ENCODE data around the gene SPTBN1. TPM values are rescaled to one million over a fixed set of nuclear protein-coding genes. Genes with fewer than 3 reads are reported as not detected.

Gene SPTBN1
- total RNA-seq, 1 experiment from 2014 or later, result 204 TPM

GRCh38 chr2:54417577-54417976 is 38.5 kb upstream of the SPTBN1 start:
- peaks cover 21% of the 10 kb centered on the region for H3K4me1 Mint-ChIP-seq
- no peak overlapping the region for H3K4me3 Mint-ChIP-seq
- DNase-seq (ENCODE audit: low spot score), result no peak
- ChIA-PET POLR2A (no interaction called here), CTCF (no interaction called here)
- H3K36me3 Mint-ChIP-seq, result 0 out of 2 replicates have a peak, but pooled peaks cover 2% of the 10 kb centered on the region
- no peaks in the 10 kb centered on the region for H3K27me3 Mint-ChIP-seq (ENCODE audit: low read depth)
- peaks cover 11% of the 10 kb centered on the region for H3K9me3 Mint-ChIP-seq
- ATAC-seq, result no peak
- H3K27ac Mint-ChIP-seq, result no peak overlapping the region
- TF ChIP-seq, protein P1, sequence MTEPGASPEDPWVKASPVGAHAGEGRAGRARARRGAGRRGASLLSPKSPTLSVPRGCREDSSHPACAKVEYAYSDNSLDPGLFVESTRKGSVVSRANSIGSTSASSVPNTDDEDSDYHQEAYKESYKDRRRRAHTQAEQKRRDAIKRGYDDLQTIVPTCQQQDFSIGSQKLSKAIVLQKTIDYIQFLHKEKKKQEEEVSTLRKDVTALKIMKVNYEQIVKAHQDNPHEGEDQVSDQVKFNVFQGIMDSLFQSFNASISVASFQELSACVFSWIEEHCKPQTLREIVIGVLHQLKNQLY (CRISPR knock-in tag; IDR thresholded peaks at IDR 0.05), result no peak
- TF ChIP-seq, protein P2, sequence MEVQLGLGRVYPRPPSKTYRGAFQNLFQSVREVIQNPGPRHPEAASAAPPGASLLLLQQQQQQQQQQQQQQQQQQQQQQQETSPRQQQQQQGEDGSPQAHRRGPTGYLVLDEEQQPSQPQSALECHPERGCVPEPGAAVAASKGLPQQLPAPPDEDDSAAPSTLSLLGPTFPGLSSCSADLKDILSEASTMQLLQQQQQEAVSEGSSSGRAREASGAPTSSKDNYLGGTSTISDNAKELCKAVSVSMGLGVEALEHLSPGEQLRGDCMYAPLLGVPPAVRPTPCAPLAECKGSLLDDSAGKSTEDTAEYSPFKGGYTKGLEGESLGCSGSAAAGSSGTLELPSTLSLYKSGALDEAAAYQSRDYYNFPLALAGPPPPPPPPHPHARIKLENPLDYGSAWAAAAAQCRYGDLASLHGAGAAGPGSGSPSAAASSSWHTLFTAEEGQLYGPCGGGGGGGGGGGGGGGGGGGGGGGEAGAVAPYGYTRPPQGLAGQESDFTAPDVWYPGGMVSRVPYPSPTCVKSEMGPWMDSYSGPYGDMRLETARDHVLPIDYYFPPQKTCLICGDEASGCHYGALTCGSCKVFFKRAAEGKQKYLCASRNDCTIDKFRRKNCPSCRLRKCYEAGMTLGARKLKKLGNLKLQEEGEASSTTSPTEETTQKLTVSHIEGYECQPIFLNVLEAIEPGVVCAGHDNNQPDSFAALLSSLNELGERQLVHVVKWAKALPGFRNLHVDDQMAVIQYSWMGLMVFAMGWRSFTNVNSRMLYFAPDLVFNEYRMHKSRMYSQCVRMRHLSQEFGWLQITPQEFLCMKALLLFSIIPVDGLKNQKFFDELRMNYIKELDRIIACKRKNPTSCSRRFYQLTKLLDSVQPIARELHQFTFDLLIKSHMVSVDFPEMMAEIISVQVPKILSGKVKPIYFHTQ (CRISPR knock-in tag; IDR thresholded peaks at IDR 0.05), result no peak
- TF ChIP-seq, protein P3, sequence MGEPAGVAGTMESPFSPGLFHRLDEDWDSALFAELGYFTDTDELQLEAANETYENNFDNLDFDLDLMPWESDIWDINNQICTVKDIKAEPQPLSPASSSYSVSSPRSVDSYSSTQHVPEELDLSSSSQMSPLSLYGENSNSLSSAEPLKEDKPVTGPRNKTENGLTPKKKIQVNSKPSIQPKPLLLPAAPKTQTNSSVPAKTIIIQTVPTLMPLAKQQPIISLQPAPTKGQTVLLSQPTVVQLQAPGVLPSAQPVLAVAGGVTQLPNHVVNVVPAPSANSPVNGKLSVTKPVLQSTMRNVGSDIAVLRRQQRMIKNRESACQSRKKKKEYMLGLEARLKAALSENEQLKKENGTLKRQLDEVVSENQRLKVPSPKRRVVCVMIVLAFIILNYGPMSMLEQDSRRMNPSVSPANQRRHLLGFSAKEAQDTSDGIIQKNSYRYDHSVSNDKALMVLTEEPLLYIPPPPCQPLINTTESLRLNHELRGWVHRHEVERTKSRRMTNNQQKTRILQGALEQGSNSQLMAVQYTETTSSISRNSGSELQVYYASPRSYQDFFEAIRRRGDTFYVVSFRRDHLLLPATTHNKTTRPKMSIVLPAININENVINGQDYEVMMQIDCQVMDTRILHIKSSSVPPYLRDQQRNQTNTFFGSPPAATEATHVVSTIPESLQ (CRISPR knock-in tag; IDR thresholded peaks at IDR 0.05), result no peak
- no peak for TF ChIP-seq NFYB (CRISPR knock-in tag; conservative IDR thresholded peaks at IDR 0.05; ENCODE audit: low read depth)
- TF ChIP-seq RORB (CRISPR knock-in tag; IDR thresholded peaks at IDR 0.05), result no peak
- no peak for TF ChIP-seq ZNF532 (CRISPR knock-in tag; IDR thresholded peaks at IDR 0.05; ENCODE audit: borderline replicate concordance)
- TF ChIP-seq NFATC4 (CRISPR knock-in tag; IDR thresholded peaks at IDR 0.05), result no peak
- TF ChIP-seq, protein P4, sequence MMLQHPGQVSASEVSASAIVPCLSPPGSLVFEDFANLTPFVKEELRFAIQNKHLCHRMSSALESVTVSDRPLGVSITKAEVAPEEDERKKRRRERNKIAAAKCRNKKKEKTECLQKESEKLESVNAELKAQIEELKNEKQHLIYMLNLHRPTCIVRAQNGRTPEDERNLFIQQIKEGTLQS (CRISPR knock-in tag; conservative IDR thresholded peaks at IDR 0.05), result no peak
- TF ChIP-seq, protein P5, sequence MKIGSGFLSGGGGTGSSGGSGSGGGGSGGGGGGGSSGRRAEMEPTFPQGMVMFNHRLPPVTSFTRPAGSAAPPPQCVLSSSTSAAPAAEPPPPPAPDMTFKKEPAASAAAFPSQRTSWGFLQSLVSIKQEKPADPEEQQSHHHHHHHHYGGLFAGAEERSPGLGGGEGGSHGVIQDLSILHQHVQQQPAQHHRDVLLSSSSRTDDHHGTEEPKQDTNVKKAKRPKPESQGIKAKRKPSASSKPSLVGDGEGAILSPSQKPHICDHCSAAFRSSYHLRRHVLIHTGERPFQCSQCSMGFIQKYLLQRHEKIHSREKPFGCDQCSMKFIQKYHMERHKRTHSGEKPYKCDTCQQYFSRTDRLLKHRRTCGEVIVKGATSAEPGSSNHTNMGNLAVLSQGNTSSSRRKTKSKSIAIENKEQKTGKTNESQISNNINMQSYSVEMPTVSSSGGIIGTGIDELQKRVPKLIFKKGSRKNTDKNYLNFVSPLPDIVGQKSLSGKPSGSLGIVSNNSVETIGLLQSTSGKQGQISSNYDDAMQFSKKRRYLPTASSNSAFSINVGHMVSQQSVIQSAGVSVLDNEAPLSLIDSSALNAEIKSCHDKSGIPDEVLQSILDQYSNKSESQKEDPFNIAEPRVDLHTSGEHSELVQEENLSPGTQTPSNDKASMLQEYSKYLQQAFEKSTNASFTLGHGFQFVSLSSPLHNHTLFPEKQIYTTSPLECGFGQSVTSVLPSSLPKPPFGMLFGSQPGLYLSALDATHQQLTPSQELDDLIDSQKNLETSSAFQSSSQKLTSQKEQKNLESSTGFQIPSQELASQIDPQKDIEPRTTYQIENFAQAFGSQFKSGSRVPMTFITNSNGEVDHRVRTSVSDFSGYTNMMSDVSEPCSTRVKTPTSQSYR (CRISPR knock-in tag; IDR thresholded peaks at IDR 0.05), result no peak
- no peak for TF ChIP-seq ZNF138 (CRISPR knock-in tag; conservative IDR thresholded peaks at IDR 0.05)
- no peak for TF ChIP-seq CREB1 (CRISPR knock-in tag; IDR thresholded peaks at IDR 0.05)
- TF ChIP-seq RELA (CRISPR knock-in tag; IDR thresholded peaks at IDR 0.05; ENCODE audit: borderline replicate concordance), result no peak
- no peak for TF ChIP-seq EMX1 (CRISPR knock-in tag; IDR thresholded peaks at IDR 0.05)
- no peak for TF ChIP-seq ZBTB43 (CRISPR knock-in tag; IDR thresholded peaks at IDR 0.05)
- no peak for TF ChIP-seq STAT6 (CRISPR knock-in tag; conservative IDR thresholded peaks at IDR 0.05; ENCODE audit: low read depth)
- TF ChIP-seq, protein P6, sequence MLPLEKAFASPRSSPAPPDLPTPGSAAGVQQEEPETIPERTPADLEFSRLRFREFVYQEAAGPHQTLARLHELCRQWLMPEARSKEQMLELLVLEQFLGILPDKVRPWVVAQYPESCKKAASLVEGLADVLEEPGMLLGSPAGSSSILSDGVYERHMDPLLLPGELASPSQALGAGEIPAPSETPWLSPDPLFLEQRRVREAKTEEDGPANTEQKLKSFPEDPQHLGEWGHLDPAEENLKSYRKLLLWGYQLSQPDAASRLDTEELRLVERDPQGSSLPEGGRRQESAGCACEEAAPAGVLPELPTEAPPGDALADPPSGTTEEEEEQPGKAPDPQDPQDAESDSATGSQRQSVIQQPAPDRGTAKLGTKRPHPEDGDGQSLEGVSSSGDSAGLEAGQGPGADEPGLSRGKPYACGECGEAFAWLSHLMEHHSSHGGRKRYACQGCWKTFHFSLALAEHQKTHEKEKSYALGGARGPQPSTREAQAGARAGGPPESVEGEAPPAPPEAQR (CRISPR knock-in tag; IDR thresholded peaks at IDR 0.05), result no peak

Data from WTC11 (cell line).